GM12872 (cell line): ENCODE results near the gene MICALL2.
A peak's percentile ranks its signal among the peaks of the same experiment; 100 is the strongest.

ENCODE experiments used
- TF ChIP-seq, protein P1 (sequence below): IDR thresholded peaks from 3 replicates; pipeline ENCODE4 v1.5.1; 2011; ENCODE audit warnings: low read depth, mild to moderate bottlenecking, low read length, moderate library complexity; ENCODE audit not compliant: insufficient read depth

MICALL2 gene

DNA sequence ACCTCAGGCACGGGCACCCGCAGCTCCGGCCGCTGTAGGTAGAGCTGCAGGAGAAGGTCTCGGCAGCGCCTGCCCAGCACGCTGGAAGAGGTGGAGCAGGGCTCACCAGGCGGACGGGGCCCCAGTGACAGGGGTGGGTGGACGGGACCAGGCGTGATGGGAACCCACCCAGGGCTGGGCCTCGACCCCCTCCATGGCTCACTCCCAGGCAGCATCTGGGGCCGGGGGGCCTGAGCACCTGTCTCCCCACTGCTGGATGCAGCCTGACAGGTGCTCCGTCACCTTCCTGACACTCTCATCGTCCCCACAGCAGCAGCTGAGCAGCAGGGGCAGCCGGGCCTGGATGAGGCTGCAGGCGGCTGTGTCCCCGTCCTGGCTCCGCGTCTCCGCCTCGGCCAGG is 16.7 kb upstream of the MICALL2 start:
- TF ChIP-seq, protein P1, sequence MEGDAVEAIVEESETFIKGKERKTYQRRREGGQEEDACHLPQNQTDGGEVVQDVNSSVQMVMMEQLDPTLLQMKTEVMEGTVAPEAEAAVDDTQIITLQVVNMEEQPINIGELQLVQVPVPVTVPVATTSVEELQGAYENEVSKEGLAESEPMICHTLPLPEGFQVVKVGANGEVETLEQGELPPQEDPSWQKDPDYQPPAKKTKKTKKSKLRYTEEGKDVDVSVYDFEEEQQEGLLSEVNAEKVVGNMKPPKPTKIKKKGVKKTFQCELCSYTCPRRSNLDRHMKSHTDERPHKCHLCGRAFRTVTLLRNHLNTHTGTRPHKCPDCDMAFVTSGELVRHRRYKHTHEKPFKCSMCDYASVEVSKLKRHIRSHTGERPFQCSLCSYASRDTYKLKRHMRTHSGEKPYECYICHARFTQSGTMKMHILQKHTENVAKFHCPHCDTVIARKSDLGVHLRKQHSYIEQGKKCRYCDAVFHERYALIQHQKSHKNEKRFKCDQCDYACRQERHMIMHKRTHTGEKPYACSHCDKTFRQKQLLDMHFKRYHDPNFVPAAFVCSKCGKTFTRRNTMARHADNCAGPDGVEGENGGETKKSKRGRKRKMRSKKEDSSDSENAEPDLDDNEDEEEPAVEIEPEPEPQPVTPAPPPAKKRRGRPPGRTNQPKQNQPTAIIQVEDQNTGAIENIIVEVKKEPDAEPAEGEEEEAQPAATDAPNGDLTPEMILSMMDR, result no peak

DNA sequence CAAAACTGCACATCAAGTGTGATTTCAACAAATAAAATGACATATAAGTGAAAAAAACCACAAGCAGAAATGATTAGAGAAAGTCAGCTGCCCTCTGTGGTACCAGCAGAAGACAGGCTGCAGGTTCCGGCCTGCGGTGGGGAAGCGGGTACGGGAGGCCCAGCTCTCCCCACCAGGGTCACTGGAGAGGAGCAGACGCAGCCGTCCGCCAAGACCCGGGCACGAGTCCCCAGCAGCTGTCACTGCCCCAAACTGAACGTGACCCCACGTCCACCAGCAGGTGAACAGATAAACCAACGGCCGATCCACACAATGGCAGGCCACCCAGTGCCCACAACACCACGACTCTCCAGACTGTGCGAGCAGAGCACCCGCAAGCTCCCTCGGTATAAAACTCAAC is 16.1 kb upstream of the MICALL2 start:
- TF ChIP-seq, protein P1, result no peak

DNA sequence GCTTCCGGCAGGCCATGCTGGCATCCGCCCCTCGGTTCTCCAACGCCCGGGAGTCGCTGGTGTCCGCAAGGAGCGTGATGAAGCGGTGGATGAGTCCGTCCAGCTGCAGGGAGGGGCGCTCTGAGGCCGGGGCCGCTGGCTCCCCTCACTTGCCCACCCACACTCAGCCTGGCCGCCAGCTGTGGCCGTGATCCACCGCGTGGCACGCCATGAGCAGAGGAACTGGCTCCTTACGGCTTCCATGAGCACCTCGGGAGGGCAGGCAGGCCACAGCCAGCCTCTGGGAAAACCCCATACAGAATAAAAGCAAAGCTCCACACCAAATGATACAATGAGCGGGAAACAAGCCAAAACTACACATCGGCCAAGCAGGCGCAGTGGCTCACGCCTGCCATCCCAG is 15.5 kb upstream of the MICALL2 start:
- TF ChIP-seq, protein P1, result no peak

DNA sequence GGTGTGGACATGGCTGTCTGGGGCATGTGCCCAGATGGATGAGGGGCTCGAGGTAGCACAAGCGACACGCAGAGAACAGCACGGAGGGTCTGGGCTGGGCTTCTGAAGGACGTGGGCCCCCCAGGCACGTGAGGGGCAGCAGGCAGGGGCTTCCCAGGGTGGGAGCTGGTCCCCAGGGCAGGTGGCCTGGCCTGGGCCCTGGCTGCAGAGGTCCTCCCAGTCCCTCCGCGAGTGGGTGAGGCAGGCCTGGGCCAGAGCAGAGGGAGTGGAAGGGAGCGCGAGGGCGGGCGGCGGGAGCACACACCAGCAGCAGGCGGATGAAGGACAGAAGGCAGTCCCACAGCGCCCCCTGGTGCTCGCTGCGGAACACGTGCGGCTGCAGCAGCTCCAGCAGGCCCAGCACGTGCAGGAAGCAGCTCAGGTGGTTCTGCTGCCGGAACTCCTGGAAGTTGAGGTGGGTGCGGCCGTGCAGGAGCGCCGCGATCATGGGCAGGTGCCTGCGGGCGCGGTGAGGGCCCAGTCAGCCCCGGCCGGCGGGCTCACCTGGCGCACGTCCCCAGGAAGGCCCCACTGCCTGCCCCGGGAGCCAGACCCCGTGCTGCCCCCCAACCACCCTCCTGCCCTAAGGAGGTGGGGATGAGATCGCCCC is 14.7 kb upstream of the MICALL2 start:
- TF ChIP-seq, protein P1, result peak; percentile 93

DNA sequence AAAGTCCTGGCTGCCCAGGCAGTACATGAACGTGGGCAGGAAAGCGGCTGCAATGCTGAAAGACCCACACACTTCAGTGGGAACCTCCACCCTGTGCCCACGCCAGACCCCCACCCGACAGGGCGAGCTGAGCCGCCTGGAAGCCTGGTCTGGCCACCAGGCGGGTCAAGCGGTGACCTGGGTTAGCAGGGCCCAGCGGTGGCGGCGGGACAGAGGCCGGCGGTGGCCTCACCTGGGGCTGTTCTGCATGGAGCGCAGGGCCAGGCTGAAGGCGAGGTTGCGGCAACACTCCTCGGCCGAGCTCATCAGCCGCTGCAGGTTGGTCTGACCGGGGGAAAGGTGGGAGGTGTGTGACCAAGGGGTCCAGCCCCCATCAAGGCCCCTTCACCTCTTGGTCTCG is 11.6 kb upstream of the MICALL2 start:
- TF ChIP-seq, protein P1, result no peak

DNA sequence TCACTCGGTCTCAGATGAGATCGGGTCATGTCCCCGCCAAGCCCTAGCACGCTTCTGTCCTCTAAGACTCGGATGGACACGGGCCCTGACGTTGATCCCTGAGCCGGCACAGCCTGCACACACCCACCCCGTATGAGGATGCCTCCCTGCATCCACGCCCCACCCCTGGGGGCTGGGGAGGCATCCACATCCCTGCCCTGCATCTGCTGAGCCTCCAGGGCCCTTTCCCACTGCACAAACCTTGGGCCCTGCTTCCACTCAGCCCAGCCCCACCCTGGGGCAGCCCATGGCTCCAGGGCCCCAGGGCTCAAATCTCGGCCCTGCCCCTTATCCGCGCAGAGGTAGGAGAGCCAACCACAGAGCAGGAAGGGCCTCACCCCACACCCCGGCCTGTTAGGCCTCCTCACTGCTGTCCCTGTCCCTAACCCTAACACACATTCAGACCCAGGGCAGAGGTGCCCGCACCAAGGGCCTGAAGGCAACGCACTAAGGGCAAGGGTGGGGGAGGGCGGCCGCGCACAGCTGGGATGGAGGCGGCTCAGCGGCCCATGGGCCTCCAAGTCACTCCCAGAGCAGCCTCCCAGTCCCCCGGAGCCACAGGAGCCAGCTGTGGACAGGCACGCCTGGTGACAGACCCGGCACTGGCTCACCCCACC is 9.5 kb upstream of the MICALL2 start:
- TF ChIP-seq, protein P1, result no peak

DNA sequence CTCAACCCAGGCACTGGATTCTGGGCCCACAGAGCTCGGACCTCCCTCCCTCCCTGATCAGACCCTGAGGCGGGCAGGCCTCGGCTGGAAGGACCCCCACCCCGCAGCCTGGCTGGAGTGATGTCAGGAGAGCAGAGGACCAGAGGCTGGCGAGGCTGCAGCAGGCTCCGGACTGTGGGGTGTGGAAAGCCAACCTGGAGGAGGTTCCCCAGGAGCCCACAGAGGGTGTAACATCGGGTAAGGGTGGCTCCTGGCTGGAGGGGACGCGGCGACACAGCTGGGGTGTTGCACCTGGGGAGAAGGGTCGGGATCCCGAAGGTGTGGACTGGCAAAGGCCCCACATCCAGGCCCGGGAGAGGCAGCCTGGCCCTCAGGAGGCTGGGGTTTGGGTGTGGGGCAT is 8.9 kb upstream of the MICALL2 start:
- TF ChIP-seq, protein P1, result no peak
